HepG2 (cell line): ENCODE results near the gene SLC2A2. TPM values are rescaled to one million over a fixed set of nuclear protein-coding genes. Genes with fewer than 3 reads are reported as not detected.

Experiments used
- BCL6 ChIP-seq: IDR thresholded peaks from 2 replicates; pipeline ENCODE4 v1.6.1; 2016; ENCODE audit warnings: missing genetic modification reagents, missing compliant biosample characterization
- DMAP1 ChIP-seq: IDR thresholded peaks from 2 replicates; pipeline ENCODE4 v1.6.1; 2016
- EP300 ChIP-seq, 3 experiments: sonication (generic) in 1 of 3; formaldehyde crosslinking in 1 of 3; IDR thresholded peaks; 2 replicates each; pipeline versions ENCODE4 v1.5.1 to v1.6.1; 2011 to 2020; ENCODE audit warnings: low read depth in 2 of 3, low read length in 2 of 3, borderline replicate concordance in 1 of 3, improper control_type of control experiment in 1 of 3, mild to moderate bottlenecking in 1 of 3, missing genetic modification reagents in 1 of 3, moderate library complexity in 1 of 3
- GATAD2A ChIP-seq: IDR thresholded peaks from 2 replicates; pipeline ENCODE4 v1.6.1; 2016
- HNRNPL ChIP-seq: fragments of 200-400 bp; formaldehyde crosslinking; IDR thresholded peaks from 2 replicates; pipeline ENCODE4 v1.6.1; 2017; ENCODE audit warnings: mild to moderate bottlenecking, low read depth, low read length
- MAFK ChIP-seq, 2 experiments: IDR thresholded peaks in 1 of 2; conservative IDR thresholded peaks in 1 of 2; 2 replicates each; pipeline ENCODE4 v1.6.1; 2011; ENCODE audit warnings: improper control_type of control experiment in 2 of 2, low read length in 2 of 2
- NFE2 ChIP-seq: sonication (generic); formaldehyde crosslinking; IDR thresholded peaks from 2 replicates; pipeline ENCODE4 v1.4.0; 2020; ENCODE audit warnings: missing genetic modification reagents
- PCBP1 ChIP-seq: fragments of 200-400 bp; formaldehyde crosslinking; IDR thresholded peaks from 2 replicates; pipeline ENCODE4 v1.6.1; 2017; ENCODE audit warnings: mild to moderate bottlenecking, low read depth, low read length, borderline replicate concordance
- POGZ ChIP-seq: sonication (generic); formaldehyde crosslinking; IDR thresholded peaks from 2 replicates; pipeline ENCODE4 v1.4.0; 2020; ENCODE audit warnings: mild to moderate bottlenecking, missing genetic modification reagents
- RARG ChIP-seq: sonication (generic); formaldehyde crosslinking; IDR thresholded peaks from 2 replicates; pipeline ENCODE4 v1.4.0; 2020; ENCODE audit warnings: low read depth, mild to moderate bottlenecking, missing genetic modification reagents
- RXRB ChIP-seq: IDR thresholded peaks from 2 replicates; pipeline ENCODE4 v1.6.1; 2016; ENCODE audit warnings: borderline replicate concordance, missing genetic modification reagents, missing compliant biosample characterization
- SALL1 ChIP-seq: sonication (generic); formaldehyde crosslinking; IDR thresholded peaks from 2 replicates; pipeline ENCODE4 v1.8.0; 2022; ENCODE audit warnings: mild to moderate bottlenecking, missing genetic modification reagents
- TP53 ChIP-seq: sonication (generic); formaldehyde crosslinking; conservative IDR thresholded peaks from 2 replicates; pipeline ENCODE4 v1.4.0; 2020; ENCODE audit warnings: missing genetic modification reagents
- ZBTB21 ChIP-seq: sonication (generic); formaldehyde crosslinking; IDR thresholded peaks from 2 replicates; pipeline ENCODE4 v1.4.0; 2020; ENCODE audit warnings: missing genetic modification reagents
- ZFP36L2 ChIP-seq: sonication (generic); formaldehyde crosslinking; IDR thresholded peaks from 2 replicates; pipeline ENCODE4 v1.4.0; 2020; ENCODE audit warnings: missing genetic modification reagents
- ZFP41 ChIP-seq: sonication (generic); formaldehyde crosslinking; IDR thresholded peaks from 2 replicates; pipeline ENCODE4 v1.4.0; 2020; ENCODE audit warnings: mild to moderate bottlenecking, missing genetic modification reagents, borderline replicate concordance
- ZNF264 ChIP-seq: sonication (generic); formaldehyde crosslinking; IDR thresholded peaks from 2 replicates; pipeline ENCODE4 v1.4.0; 2020; ENCODE audit warnings: missing genetic modification reagents
- ZNF501 ChIP-seq: sonication (generic); formaldehyde crosslinking; IDR thresholded peaks from 2 replicates; pipeline ENCODE4 v1.5.1; 2020; ENCODE audit warnings: mild to moderate bottlenecking, moderate library complexity, missing genetic modification reagents
- ZNF558 ChIP-seq: sonication (generic); formaldehyde crosslinking; IDR thresholded peaks from 2 replicates; pipeline ENCODE4 v1.9.0; 2022; ENCODE audit warnings: mild to moderate bottlenecking, missing genetic modification reagents, borderline replicate concordance
- ZNF773 ChIP-seq: sonication (generic); formaldehyde crosslinking; IDR thresholded peaks from 2 replicates; pipeline ENCODE4 v1.4.0; 2020; ENCODE audit warnings: missing genetic modification reagents, borderline replicate concordance
- ZNF781 ChIP-seq: sonication (generic); formaldehyde crosslinking; IDR thresholded peaks from 2 replicates; pipeline ENCODE4 v1.5.1; 2020; ENCODE audit warnings: borderline replicate concordance, mild to moderate bottlenecking, missing genetic modification reagents; ENCODE audit errors: not compliant biosample characterization
- ZSCAN12 ChIP-seq: sonication (generic); formaldehyde crosslinking; IDR thresholded peaks from 2 replicates; pipeline ENCODE4 v1.9.0; 2021; ENCODE audit warnings: mild to moderate bottlenecking, missing genetic modification reagents
- polyA plus RNA-seq, 8 experiments: library from polyadenylated mRNA; depleted of rRNA in 3 of 8; stranded (reverse) in 7 of 8; unstranded in 1 of 8; fragments of >200 nt; fragmentation: Illumina TruSeq in 4 of 8; extraction: Trizol in 4 of 8; gene quantifications; 2 replicates each; pipeline versions ENCODE4 v1.2.1 to v1.2.3, GENCODE V29; 2011 to 2016; ENCODE audit warnings: low read depth in 4 of 8, missing spikeins in 1 of 8, mixed read lengths in 1 of 8; ENCODE audit not compliant: insufficient read depth in 1 of 8
- total RNA-seq, 5 experiments: library from RNA; depleted of rRNA; stranded (reverse); fragments of >200 nt; fragmentation: Illumina TruSeq; extraction: Trizol; gene quantifications; 2 replicates each; pipeline ENCODE4 v1.2.3, GENCODE V29; 2016; ENCODE audit warnings: low read depth in 1 of 5
- TF ChIP-seq, protein P1 (sequence below): sonication (generic); formaldehyde crosslinking; IDR thresholded peaks from 2 replicates; pipeline ENCODE4 v1.4.0; 2020; ENCODE audit warnings: missing genetic modification reagents
- TF ChIP-seq, protein P2 (sequence below): sonication (generic); formaldehyde crosslinking; IDR thresholded peaks from 2 replicates; pipeline ENCODE4 v1.5.0; 2020; ENCODE audit warnings: mild to moderate bottlenecking, missing genetic modification reagents, moderate library complexity
- TF ChIP-seq, protein P3 (sequence below): sonication (generic); formaldehyde crosslinking; conservative IDR thresholded peaks from 2 replicates; pipeline ENCODE4 v1.4.0; 2020; ENCODE audit warnings: missing genetic modification reagents

Gene SLC2A2
- total and polyA plus RNA-seq, 2 of the 13 experiments (the other 11 are each of a cell fraction or from before 2014, with no cell fraction given) = 19.5 to 23.2 TPM

DNA sequence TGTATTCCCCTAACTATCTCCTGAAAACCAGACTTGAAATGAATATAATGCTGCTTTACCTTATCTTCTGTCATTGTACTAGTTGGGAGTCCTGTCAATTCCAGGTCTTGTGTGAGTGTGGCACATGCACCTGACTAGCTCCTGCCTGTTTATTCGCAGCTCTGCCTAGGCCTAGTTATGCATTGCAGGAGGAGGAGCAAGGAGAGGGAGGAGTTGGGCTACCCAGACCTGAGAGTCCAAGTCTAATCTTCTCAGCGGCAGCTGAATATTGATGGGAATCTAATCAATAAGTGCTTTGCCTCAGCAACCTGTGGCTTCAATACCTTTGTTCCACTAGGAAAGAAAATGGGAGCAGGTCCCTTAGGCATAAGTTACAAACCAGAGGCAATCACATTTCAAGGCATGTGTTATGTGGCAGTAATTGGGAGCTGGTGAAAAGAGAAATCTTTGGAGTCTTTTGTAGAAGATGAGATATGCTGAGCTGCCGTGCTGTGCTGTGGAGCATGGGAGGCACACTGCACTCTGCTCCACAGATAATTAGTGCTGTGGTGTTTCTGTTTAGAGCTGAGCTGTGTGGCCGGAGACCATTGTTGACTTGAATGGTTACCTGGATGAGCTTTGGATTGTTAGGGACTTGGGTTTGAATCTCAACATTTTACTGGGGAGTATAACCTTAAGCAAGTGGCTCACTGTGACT, at the start of gene SLC2A2 (continued):
- TF ChIP-seq ZNF558 (CRISPR knock-in tag) = no peak
- no peak for TF ChIP-seq ZFP36L2
- no peak for TF ChIP-seq HNRNPL
- no peak for TF ChIP-seq ZFP41
- TF ChIP-seq SALL1 (CRISPR knock-in tag) = peak; percentile 79; the same call in 1 of the 2 replicates
- no peak for TF ChIP-seq TP53 (CRISPR knock-in tag)
- TF ChIP-seq, protein P1, sequence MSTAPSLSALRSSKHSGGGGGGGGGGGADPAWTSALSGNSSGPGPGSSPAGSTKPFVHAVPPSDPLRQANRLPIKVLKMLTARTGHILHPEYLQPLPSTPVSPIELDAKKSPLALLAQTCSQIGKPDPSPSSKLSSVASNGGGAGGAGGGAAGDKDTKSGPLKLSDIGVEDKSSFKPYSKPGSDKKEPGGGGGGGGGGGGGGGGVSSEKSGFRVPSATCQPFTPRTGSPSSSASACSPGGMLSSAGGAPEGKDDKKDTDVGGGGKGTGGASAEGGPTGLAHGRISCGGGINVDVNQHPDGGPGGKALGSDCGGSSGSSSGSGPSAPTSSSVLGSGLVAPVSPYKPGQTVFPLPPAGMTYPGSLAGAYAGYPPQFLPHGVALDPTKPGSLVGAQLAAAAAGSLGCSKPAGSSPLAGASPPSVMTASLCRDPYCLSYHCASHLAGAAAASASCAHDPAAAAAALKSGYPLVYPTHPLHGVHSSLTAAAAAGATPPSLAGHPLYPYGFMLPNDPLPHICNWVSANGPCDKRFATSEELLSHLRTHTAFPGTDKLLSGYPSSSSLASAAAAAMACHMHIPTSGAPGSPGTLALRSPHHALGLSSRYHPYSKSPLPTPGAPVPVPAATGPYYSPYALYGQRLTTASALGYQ (CRISPR knock-in tag) = no peak
- no peak for TF ChIP-seq DMAP1
- no peak for TF ChIP-seq MAFK (conservative IDR thresholded peaks at IDR 0.05 in 1 of 2, IDR thresholded peaks at IDR 0.05 in 1 of 2; ENCODE audit: low read length in 2 of 2)
- no peak for TF ChIP-seq EP300 (IDR thresholded peaks at IDR 0.05; ENCODE audit: low read depth in 2 of 2, low read length in 2 of 2)
- no peak for TF ChIP-seq EP300 (CRISPR knock-in tag; IDR thresholded peaks at IDR 0.05; ENCODE audit: borderline replicate concordance)
- no peak for TF ChIP-seq ZSCAN12
- TF ChIP-seq PCBP1 = no peak
- TF ChIP-seq, protein P2, sequence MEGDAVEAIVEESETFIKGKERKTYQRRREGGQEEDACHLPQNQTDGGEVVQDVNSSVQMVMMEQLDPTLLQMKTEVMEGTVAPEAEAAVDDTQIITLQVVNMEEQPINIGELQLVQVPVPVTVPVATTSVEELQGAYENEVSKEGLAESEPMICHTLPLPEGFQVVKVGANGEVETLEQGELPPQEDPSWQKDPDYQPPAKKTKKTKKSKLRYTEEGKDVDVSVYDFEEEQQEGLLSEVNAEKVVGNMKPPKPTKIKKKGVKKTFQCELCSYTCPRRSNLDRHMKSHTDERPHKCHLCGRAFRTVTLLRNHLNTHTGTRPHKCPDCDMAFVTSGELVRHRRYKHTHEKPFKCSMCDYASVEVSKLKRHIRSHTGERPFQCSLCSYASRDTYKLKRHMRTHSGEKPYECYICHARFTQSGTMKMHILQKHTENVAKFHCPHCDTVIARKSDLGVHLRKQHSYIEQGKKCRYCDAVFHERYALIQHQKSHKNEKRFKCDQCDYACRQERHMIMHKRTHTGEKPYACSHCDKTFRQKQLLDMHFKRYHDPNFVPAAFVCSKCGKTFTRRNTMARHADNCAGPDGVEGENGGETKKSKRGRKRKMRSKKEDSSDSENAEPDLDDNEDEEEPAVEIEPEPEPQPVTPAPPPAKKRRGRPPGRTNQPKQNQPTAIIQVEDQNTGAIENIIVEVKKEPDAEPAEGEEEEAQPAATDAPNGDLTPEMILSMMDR (CRISPR knock-in tag) = no peak
- TF ChIP-seq, protein P3, sequence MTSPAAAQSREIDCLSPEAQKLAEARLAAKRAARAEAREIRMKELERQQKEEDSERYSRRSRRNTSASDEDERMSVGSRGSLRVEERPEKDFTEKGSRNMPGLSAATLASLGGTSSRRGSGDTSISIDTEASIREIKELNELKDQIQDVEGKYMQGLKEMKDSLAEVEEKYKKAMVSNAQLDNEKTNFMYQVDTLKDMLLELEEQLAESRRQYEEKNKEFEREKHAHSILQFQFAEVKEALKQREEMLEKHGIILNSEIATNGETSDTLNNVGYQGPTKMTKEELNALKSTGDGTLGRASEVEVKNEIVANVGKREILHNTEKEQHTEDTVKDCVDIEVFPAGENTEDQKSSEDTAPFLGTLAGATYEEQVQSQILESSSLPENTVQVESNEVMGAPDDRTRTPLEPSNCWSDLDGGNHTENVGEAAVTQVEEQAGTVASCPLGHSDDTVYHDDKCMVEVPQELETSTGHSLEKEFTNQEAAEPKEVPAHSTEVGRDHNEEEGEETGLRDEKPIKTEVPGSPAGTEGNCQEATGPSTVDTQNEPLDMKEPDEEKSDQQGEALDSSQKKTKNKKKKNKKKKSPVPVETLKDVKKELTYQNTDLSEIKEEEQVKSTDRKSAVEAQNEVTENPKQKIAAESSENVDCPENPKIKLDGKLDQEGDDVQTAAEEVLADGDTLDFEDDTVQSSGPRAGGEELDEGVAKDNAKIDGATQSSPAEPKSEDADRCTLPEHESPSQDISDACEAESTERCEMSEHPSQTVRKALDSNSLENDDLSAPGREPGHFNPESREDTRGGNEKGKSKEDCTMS = no peak
- 0 out of 2 replicates have a peak, but pooled peaks have one; percentile 6 for TF ChIP-seq RXRB
- TF ChIP-seq NFE2 (CRISPR knock-in tag) = no peak
- no peak for TF ChIP-seq BCL6 (CRISPR knock-in tag)
- no peak for TF ChIP-seq ZBTB21
- TF ChIP-seq ZNF781 (CRISPR knock-in tag) = no peak
- 0 out of 2 replicates have a peak, but pooled peaks have one; percentile 48 for TF ChIP-seq ZNF501
- TF ChIP-seq RARG (CRISPR knock-in tag) = no peak
- no peak for TF ChIP-seq ZNF264
- TF ChIP-seq POGZ (CRISPR knock-in tag) = no peak; the same call in 1 of the 2 replicates
- TF ChIP-seq ZNF773 (CRISPR knock-in tag) = no peak
- TF ChIP-seq GATAD2A = peak; percentile 41
